H9 (cell line): ENCODE data around the gene ANKS1B. TPM values are rescaled to one million over a fixed set of nuclear protein-coding genes. Genes with fewer than 3 reads are reported as not detected.

ENCODE experiments used
- DNase-seq: peaks from one replicate; pipeline ENCODE4 v3.0.0-alpha.2; 2017
- H2AFZ ChIP-seq: one replicate; pipeline ENCODE4 v1.6.1; 2013; ENCODE audit warnings: mild to moderate bottlenecking, low read length, control low read depth, moderate library complexity
- H2AK5ac ChIP-seq: 2 replicates; pipeline ENCODE4 v1.6.1; 2013; ENCODE audit warnings: low read length, control low read depth, mixed read lengths; ENCODE audit not compliant: insufficient read length
- H2BK120ac ChIP-seq: one replicate; pipeline ENCODE4 v1.6.1; 2013; ENCODE audit warnings: low read depth, mild to moderate bottlenecking, low read length, control low read depth, inconsistent platforms; ENCODE audit not compliant: poor library complexity, severe bottlenecking
- H2BK12ac ChIP-seq: 2 replicates; pipeline ENCODE4 v1.6.1; 2013; ENCODE audit warnings: low read length, control low read depth, mixed read lengths, low read depth; ENCODE audit not compliant: insufficient read length
- H2BK15ac ChIP-seq: 2 replicates; pipeline ENCODE4 v1.6.1; 2013; ENCODE audit warnings: low read depth, low read length, control low read depth
- H2BK20ac ChIP-seq: one replicate; pipeline ENCODE4 v1.6.1; 2013; ENCODE audit warnings: low read depth, mild to moderate bottlenecking, low read length, control low read depth, inconsistent platforms; ENCODE audit not compliant: poor library complexity, severe bottlenecking
- H2BK5ac ChIP-seq: 2 replicates; pipeline ENCODE4 v1.6.1; 2013; ENCODE audit warnings: low read length, control low read depth, mixed read lengths; ENCODE audit not compliant: insufficient read length
- H3K14ac ChIP-seq: 2 replicates; pipeline ENCODE4 v1.6.1; 2013; ENCODE audit warnings: low read length, control low read depth; ENCODE audit not compliant: insufficient read depth
- H3K18ac ChIP-seq: 2 replicates; pipeline ENCODE4 v1.6.1; 2013; ENCODE audit warnings: low read depth, mild to moderate bottlenecking, mixed read lengths, low read length, control low read depth; ENCODE audit not compliant: insufficient read length
- H3K23ac ChIP-seq: 2 replicates; pipeline ENCODE4 v1.6.1; 2013; ENCODE audit warnings: low read length, control low read depth, mixed read lengths, low read depth; ENCODE audit not compliant: insufficient read length
- H3K23me2 ChIP-seq: 2 replicates; pipeline ENCODE4 v1.6.1; 2013; ENCODE audit warnings: low read depth, mild to moderate bottlenecking, mixed read lengths, low read length, control low read depth; ENCODE audit not compliant: insufficient read length, poor library complexity, severe bottlenecking
- H3K27ac ChIP-seq: 2 replicates; pipeline ENCODE4 v1.5.1; 2013; ENCODE audit warnings: low read length, control low read depth, mixed read lengths, low read depth; ENCODE audit not compliant: insufficient read length
- H3K27me3 ChIP-seq: 2 replicates; pipeline ENCODE4 v1.6.1; 2013; ENCODE audit warnings: low read length, control low read depth, inconsistent platforms; ENCODE audit not compliant: insufficient read depth
- H3K4ac ChIP-seq: 2 replicates; pipeline ENCODE4 v1.6.1; 2013; ENCODE audit warnings: low read depth, mild to moderate bottlenecking, control low read depth, inconsistent platforms, low read length, moderate library complexity
- H3K4me1 ChIP-seq: 2 replicates; pipeline ENCODE4 v1.6.1; 2013; ENCODE audit warnings: low read length, control low read depth, inconsistent platforms; ENCODE audit not compliant: insufficient read depth
- H3K4me2 ChIP-seq: 2 replicates; pipeline ENCODE4 v1.6.1; 2013; ENCODE audit warnings: low read length, control low read depth, mixed read lengths; ENCODE audit not compliant: insufficient read length, insufficient read depth
- H3K56ac ChIP-seq: 2 replicates; pipeline ENCODE4 v1.6.1; 2013; ENCODE audit warnings: low read depth, mild to moderate bottlenecking, mixed read lengths, low read length, control low read depth; ENCODE audit not compliant: insufficient read length
- H3K79me1 ChIP-seq: 2 replicates; pipeline ENCODE4 v1.6.1; 2013; ENCODE audit warnings: low read depth, mild to moderate bottlenecking, moderate library complexity, low read length, control low read depth, inconsistent platforms; ENCODE audit not compliant: insufficient read depth, poor library complexity, severe bottlenecking
- H3K79me2 ChIP-seq: 2 replicates; pipeline ENCODE4 v1.6.1; 2013; ENCODE audit warnings: low read length, control low read depth, inconsistent platforms; ENCODE audit not compliant: insufficient read depth
- H3K9ac ChIP-seq: 2 replicates; pipeline ENCODE4 v1.6.1; 2013; ENCODE audit warnings: low read length, control low read depth, mixed read lengths; ENCODE audit not compliant: insufficient read length; ENCODE audit errors: extremely low read depth
- H3K9me3 ChIP-seq: one replicate; pipeline ENCODE4 v1.6.1; 2013; ENCODE audit warnings: low read depth, low read length, inconsistent platforms; ENCODE audit not compliant: control insufficient read depth
- H3T11ph ChIP-seq: one replicate; pipeline ENCODE4 v1.6.1; 2013; ENCODE audit warnings: mild to moderate bottlenecking, low read length, control low read depth, inconsistent platforms
- H4K20me1 ChIP-seq: one replicate; pipeline ENCODE4 v1.6.1; 2013; ENCODE audit not compliant: control insufficient read depth, insufficient read length, insufficient read depth
- H4K5ac ChIP-seq: 2 replicates; pipeline ENCODE4 v1.6.1; 2013; ENCODE audit warnings: low read depth, mild to moderate bottlenecking, mixed read lengths, low read length, control low read depth; ENCODE audit not compliant: insufficient read length
- H4K8ac ChIP-seq: replicated peaks from 2 replicates; pipeline ENCODE4 v1.6.1; 2013; ENCODE audit warnings: low read length, control low read depth, mixed read lengths, low read depth; ENCODE audit not compliant: insufficient read length
- H4K91ac ChIP-seq: 2 replicates; pipeline ENCODE4 v1.6.1; 2013; ENCODE audit warnings: low read depth, mild to moderate bottlenecking, moderate library complexity, mixed read lengths, low read length, control low read depth; ENCODE audit not compliant: insufficient read length
- H3K27ac Mint-ChIP-seq, 3 experiments: 2 replicates in 2 of 3; 3 replicates in 1 of 3; pipeline ENCODE4 v1.8.0; 2020 to 2021; ENCODE audit warnings: mixed read lengths in 3 of 3, mild to moderate bottlenecking in 1 of 3, moderate library complexity in 1 of 3
- H3K27me3 Mint-ChIP-seq: 2 replicates; pipeline ENCODE4 v1.8.0; 2021; ENCODE audit warnings: low read depth, mild to moderate bottlenecking, moderate library complexity, mixed read lengths
- H3K36me3 Mint-ChIP-seq, 3 experiments: 2 replicates in 2 of 3; 3 replicates in 1 of 3; pipeline ENCODE4 v1.8.0; 2020 to 2021; ENCODE audit warnings: low read depth in 3 of 3, mixed read lengths in 3 of 3; ENCODE audit not compliant: insufficient read depth in 1 of 3
- H3K4me1 Mint-ChIP-seq, 2 experiments: 2 replicates each; pipeline ENCODE4 v1.8.0; 2020; ENCODE audit warnings: mixed read lengths in 2 of 2
- H3K4me3 Mint-ChIP-seq, 2 experiments: 2 replicates in 1 of 2; 3 replicates in 1 of 2; pipeline ENCODE4 v1.8.0; 2020 to 2021; ENCODE audit warnings: mild to moderate bottlenecking in 2 of 2, mixed read lengths in 2 of 2, moderate library complexity in 1 of 2
- H3K9me3 Mint-ChIP-seq, 2 experiments: 2 replicates in 1 of 2; 3 replicates in 1 of 2; pipeline ENCODE4 v1.8.0; 2020; ENCODE audit warnings: mild to moderate bottlenecking in 2 of 2, mixed read lengths in 2 of 2, moderate library complexity in 1 of 2
- WGBS: extraction: QIAGEN DNeasy Blood & Tissue Kit; methylation state at CpG from one replicate; pipeline ENCODE4 v1.1.7; 2013; ENCODE audit warnings: missing lambda C conversion rate, low lambda C conversion rate, mixed read lengths; ENCODE audit not compliant: insufficient read length; ENCODE audit errors: extremely low coverage; 5-methylcytosine and 5-hydroxymethylcytosine counted together
- total RNA-seq: library from RNA; stranded (reverse); gene quantifications from 2 replicates; pipeline ENCODE4 v1.2.1, GENCODE V29; 2021
- TF ChIP-seq, protein P1 (sequence below): fragments of 200-600 bp; sonication (generic); conservative IDR thresholded peaks from 3 replicates; pipeline ENCODE4 v1.8.0; 2021; ENCODE audit warnings: antibody characterized with exemption, mild to moderate bottlenecking

The ANKS1B gene
- total RNA-seq, 1 experiment from 2014 or later: 4.1 TPM

DNA sequence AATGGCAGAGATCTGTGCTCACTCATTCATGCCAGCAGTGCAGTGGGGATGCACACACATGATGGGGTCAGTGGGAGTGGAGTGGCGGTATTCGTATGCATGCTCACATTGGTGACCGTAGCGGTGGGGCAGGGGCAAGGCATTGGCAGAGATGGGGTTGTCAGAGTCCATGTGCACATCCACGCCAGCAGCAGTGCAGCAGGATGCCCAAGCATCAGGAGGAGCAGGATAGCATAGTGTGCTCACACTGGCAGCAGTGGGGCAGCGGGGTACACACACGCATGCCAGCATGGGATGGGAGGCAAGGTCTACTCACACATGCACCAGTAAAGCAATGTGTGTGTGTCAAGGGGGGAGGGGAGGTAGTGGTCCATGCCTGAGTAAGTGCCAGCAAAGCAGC, 426.6 kb downstream of the ANKS1B start:
- H3K27ac ChIP-seq: no peak overlapping the region
- Mint-ChIP-seq H3K9me3 (peaks cover 0 to 7% of the 10 kb centered on the region in 2 experiments; a peak in 1 of 5 replicates), H3K27me3 (no peaks in the 10 kb centered on the region), H3K36me3 (no peaks in the 10 kb centered on the region; a peak in 1 of 7 replicates), H3K27ac (no peak overlapping the region), H3K4me1 (peaks cover 0 to 4% of the 10 kb centered on the region in 2 experiments; a peak in 2 of 4 replicates), H3K4me3 (no peak overlapping the region)
- no CpG with 5 or more reads among the region's 7 CpGs for WGBS
- H3K18ac ChIP-seq: no peak overlapping the region
- TF ChIP-seq, protein P1, sequence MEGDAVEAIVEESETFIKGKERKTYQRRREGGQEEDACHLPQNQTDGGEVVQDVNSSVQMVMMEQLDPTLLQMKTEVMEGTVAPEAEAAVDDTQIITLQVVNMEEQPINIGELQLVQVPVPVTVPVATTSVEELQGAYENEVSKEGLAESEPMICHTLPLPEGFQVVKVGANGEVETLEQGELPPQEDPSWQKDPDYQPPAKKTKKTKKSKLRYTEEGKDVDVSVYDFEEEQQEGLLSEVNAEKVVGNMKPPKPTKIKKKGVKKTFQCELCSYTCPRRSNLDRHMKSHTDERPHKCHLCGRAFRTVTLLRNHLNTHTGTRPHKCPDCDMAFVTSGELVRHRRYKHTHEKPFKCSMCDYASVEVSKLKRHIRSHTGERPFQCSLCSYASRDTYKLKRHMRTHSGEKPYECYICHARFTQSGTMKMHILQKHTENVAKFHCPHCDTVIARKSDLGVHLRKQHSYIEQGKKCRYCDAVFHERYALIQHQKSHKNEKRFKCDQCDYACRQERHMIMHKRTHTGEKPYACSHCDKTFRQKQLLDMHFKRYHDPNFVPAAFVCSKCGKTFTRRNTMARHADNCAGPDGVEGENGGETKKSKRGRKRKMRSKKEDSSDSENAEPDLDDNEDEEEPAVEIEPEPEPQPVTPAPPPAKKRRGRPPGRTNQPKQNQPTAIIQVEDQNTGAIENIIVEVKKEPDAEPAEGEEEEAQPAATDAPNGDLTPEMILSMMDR: no peak
- no peak overlapping the region for H3K23ac ChIP-seq
- H3K9ac ChIP-seq: no peak overlapping the region
- DNase-seq: no peak
- no peak overlapping the region for H2AK5ac ChIP-seq
- H3K4ac ChIP-seq: no peak overlapping the region
- H3T11ph ChIP-seq: no peak overlapping the region
- H3K4me1 ChIP-seq: no peaks in the 10 kb centered on the region
- H3K9me3 ChIP-seq: no peaks in the 10 kb centered on the region
- H4K5ac ChIP-seq: no peak overlapping the region
- H2BK20ac ChIP-seq: no peak overlapping the region
- no peaks in the 10 kb centered on the region for H3K23me2 ChIP-seq
- no peak overlapping the region for H3K4me2 ChIP-seq
- H2BK120ac ChIP-seq: no peak overlapping the region
- H2AFZ ChIP-seq: no peak overlapping the region
- no peak overlapping the region for H3K14ac ChIP-seq
- no peak overlapping the region for H4K8ac ChIP-seq
- no peak overlapping the region for H2BK12ac ChIP-seq
- no peaks in the 10 kb centered on the region for H3K27me3 ChIP-seq
- H2BK5ac ChIP-seq: no peak overlapping the region
- no peak overlapping the region for H3K56ac ChIP-seq
- H3K79me1 ChIP-seq: no peaks in the 10 kb centered on the region
- no peaks in the 10 kb centered on the region for H4K20me1 ChIP-seq
- no peaks in the 10 kb centered on the region for H3K79me2 ChIP-seq
- H4K91ac ChIP-seq: no peak overlapping the region
- no peak overlapping the region for H2BK15ac ChIP-seq
